OCI-LY1 (cell line): Measurements from ENCODE around the gene ARF1.

Experiments
- CTCF ChIP-seq: fragments of 200-600 bp; sonication (generic), shearing (Covaris generic); IDR thresholded peaks from 2 replicates; pipeline ENCODE4 v1.5.1; 2017; ENCODE audit warnings: mild to moderate bottlenecking, antibody characterized with exemption, low read length, moderate library complexity, mixed read lengths
- EZH2 ChIP-seq: fragments of 200-600 bp; sonication (generic), shearing (Covaris generic); IDR thresholded peaks from 2 replicates; pipeline ENCODE4 v1.8.0; 2017; ENCODE audit warnings: borderline replicate concordance, mixed run types, mild to moderate bottlenecking, antibody characterized with exemption, low read length, moderate library complexity, mixed read lengths

GRCh38 chr1:228084797-228085196 lies 2.3 kb downstream of the ARF1 start:
- no peak for TF ChIP-seq CTCF
- no peak for TF ChIP-seq EZH2
